GM18508 (cell line): Measurements from ENCODE around the gene DENND5B.
"Not testable (repeated sequence)": the region's sequence is repeated elsewhere in the genome, so short reads cannot be mapped to it uniquely, and the experiment has no call there.

Source experiments
- ATAC-seq: cut with Tn5 transposase; IDR thresholded peaks from one replicate; pipeline ENCODE4 v1.9.1; 2021; ENCODE audit warnings: moderate number of reproducible peaks; ENCODE audit not compliant: insufficient read depth, unreplicated experiment

DENND5B gene

GRCh38 chr12:31562594-31563328 is 28.2 kb downstream of the DENND5B start:
- ATAC-seq = no peak

GRCh38 chr12:31560516-31560915 is 30.4 kb downstream of the DENND5B start:
- ATAC-seq = no peak

GRCh38 chr12:31558521-31558920 is 32.4 kb downstream of the DENND5B start:
- no peak for ATAC-seq

GRCh38 chr12:31557707-31558106 is 33.2 kb downstream of the DENND5B start:
- no peak for ATAC-seq

GRCh38 chr12:31555466-31555865 is 35.5 kb downstream of the DENND5B start:
- ATAC-seq = not testable (repeated sequence)

- ATAC-seq = not testable (repeated sequence)
Observed at GRCh38 chr12:31550590-31550989, 40.3 kb downstream of the DENND5B start.

GRCh38 chr12:31536672-31537071 is 54.3 kb downstream of the DENND5B start:
- no peak for ATAC-seq

- no peak for ATAC-seq
Observed at GRCh38 chr12:31533470-31533869, 57.5 kb downstream of the DENND5B start.

- no peak for ATAC-seq
Observed at GRCh38 chr12:31531893-31532292, 59.0 kb downstream of the DENND5B start.

- no peak for ATAC-seq
Observed at GRCh38 chr12:31528095-31528494, 62.8 kb downstream of the DENND5B start.

GRCh38 chr12:31527083-31527482 is 63.9 kb downstream of the DENND5B start:
- ATAC-seq = no peak

GRCh38 chr12:31526158-31526546 is 64.8 kb downstream of the DENND5B start:
- ATAC-seq = no peak

GRCh38 chr12:31525496-31526157 is 65.3 kb downstream of the DENND5B start:
- no peak for ATAC-seq

- ATAC-seq = peak; percentile 84
Observed at GRCh38 chr12:31524791-31525495, 66.0 kb downstream of the DENND5B start.

GRCh38 chr12:31523306-31523705 is 67.6 kb downstream of the DENND5B start:
- no peak for ATAC-seq

- ATAC-seq = no peak
Observed at GRCh38 chr12:31522607-31523006, 68.3 kb downstream of the DENND5B start.

GRCh38 chr12:31521964-31522363 is 69.0 kb downstream of the DENND5B start:
- ATAC-seq = no peak

GRCh38 chr12:31519511-31519910 is 71.4 kb downstream of the DENND5B start:
- no peak for ATAC-seq

- ATAC-seq = no peak
Observed at GRCh38 chr12:31518680-31519227, 72.2 kb downstream of the DENND5B start.

- no peak for ATAC-seq
Observed at GRCh38 chr12:31517994-31518393, 72.9 kb downstream of the DENND5B start.

- no peak for ATAC-seq
Observed at GRCh38 chr12:31516702-31517101, 74.2 kb downstream of the DENND5B start.
